Measurements from ENCODE around the gene EXOC3L1. TPM values are rescaled to one million over a fixed set of nuclear protein-coding genes. Genes with fewer than 3 reads are reported as not detected.
A peak's percentile ranks its signal among the peaks of the same experiment; 100 is the strongest.

The EXOC3L1 gene
- total and polyA plus RNA-seq, 2 of the 13 experiments (the other 11 are each of a cell fraction or from before 2014, with no cell fraction given): 0.12 TPM; not detected in 1

- TF ChIP-seq PRDM10 (CRISPR knock-in tag; IDR thresholded peaks at IDR 0.05; ENCODE audit: low read depth) (0 out of 2 replicates have a peak, but pooled peaks have one; percentile 14), SIN3A (IDR thresholded peaks at IDR 0.05; ENCODE audit: borderline replicate concordance, low read depth, low read length) (0 out of 2 replicates have a peak, but pooled peaks have one; percentile 15), ZNF501 (CRISPR knock-in tag; IDR thresholded peaks at IDR 0.05) (peak; percentile 82), ZNF780A (CRISPR knock-in tag; IDR thresholded peaks at IDR 0.05) (no peak), ZNF354B (CRISPR knock-in tag; IDR thresholded peaks at IDR 0.05) (peak; percentile 18; the same call in 1 of the 2 replicates), ZNF446 (CRISPR knock-in tag; IDR thresholded peaks at IDR 0.05) (0 out of 2 replicates have a peak, but pooled peaks have one; percentile 69), IRF1 (CRISPR knock-in tag; IDR thresholded peaks at IDR 0.05; ENCODE audit: low read depth) (0 out of 2 replicates have a peak, but pooled peaks have one; percentile 45), SATB2 (CRISPR knock-in tag; IDR thresholded peaks at IDR 0.05) (no peak), ZC3H13 (CRISPR knock-in tag; IDR thresholded peaks at IDR 0.05) (no peak), FOSL1 (CRISPR knock-in tag; IDR thresholded peaks at IDR 0.05; ENCODE audit: borderline replicate concordance) (no peak), HNF1B (CRISPR knock-in tag; IDR thresholded peaks at IDR 0.05) (peak; percentile 78; the same call in 1 of the 2 replicates), ZNF629 (CRISPR knock-in tag; conservative IDR thresholded peaks at IDR 0.05) (no peak), NFIB (CRISPR knock-in tag; IDR thresholded peaks at IDR 0.05; ENCODE audit: borderline replicate concordance) (0 out of 2 replicates have a peak, but pooled peaks have one; percentile 14), BCLAF1 (IDR thresholded peaks at IDR 0.05) (no peak), NRL (CRISPR knock-in tag; IDR thresholded peaks at IDR 0.05; ENCODE audit: borderline replicate concordance) (no peak), ZSCAN29 (CRISPR knock-in tag; conservative IDR thresholded peaks at IDR 0.05) (0 out of 2 replicates have a peak, but pooled peaks have one; percentile 48), MATR3 (CRISPR knock-in tag; IDR thresholded peaks at IDR 0.05) (no peak), PITX1 (CRISPR knock-in tag; IDR thresholded peaks at IDR 0.05) (peak; percentile 70; the same call in 1 of the 2 replicates), KDM3A (CRISPR knock-in tag; IDR thresholded peaks at IDR 0.05; ENCODE audit: low read depth) (no peak), ZMAT3 (CRISPR knock-in tag; conservative IDR thresholded peaks at IDR 0.05) (peak; percentile 58; the same call in 1 of the 2 replicates), ZNF44 (CRISPR knock-in tag; IDR thresholded peaks at IDR 0.05) (peak; percentile 19; the same call in 1 of the 2 replicates)
These were observed 18.8 kb downstream of the EXOC3L1 start (continued) for GRCh38 chr16:67170949-67171649.

Measured in HepG2 (cell line).